Breast epithelium (tissue), 3 donors: ENCODE data around the gene RUBCN.
"Not testable (repeated sequence)": the region's sequence is repeated elsewhere in the genome, so short reads cannot be mapped to it uniquely, and the experiment has no call there.

Source experiments
- POLR2A ChIP-seq: fragments of 450-650 bp; IDR thresholded peaks from one replicate; pipeline ENCODE4 v1.6.1; 2016; ENCODE audit warnings: antibody characterized with exemption, mild to moderate bottlenecking, moderate library complexity
- TF ChIP-seq, protein P1 (sequence below), 3 donors: fragments of 450-650 bp; IDR thresholded peaks; one replicate each; pipeline ENCODE4 v1.5.1; 2016 to 2017; ENCODE audit warnings: antibody characterized with exemption in 3 of 3, mild to moderate bottlenecking in 3 of 3, moderate library complexity in 3 of 3

DNA sequence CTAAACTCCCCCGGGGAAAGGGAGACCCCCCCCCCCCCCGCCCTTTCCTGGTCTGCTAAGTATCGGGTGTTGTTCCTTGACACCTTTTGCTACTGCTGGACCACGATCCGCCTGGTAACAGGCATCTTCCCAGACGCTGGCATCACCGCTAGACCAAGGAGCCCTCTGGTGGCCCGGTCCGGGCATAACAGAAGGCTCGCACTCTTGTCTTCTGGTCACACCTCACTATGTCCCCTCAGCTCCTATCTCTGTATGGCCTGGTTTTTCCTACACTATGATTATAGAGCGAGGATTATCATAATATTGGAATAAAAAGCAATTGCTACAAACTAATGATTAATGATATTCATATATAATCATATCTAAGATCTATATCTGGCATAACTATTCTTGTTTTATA is 104.7 kb downstream of the RUBCN start:
- TF ChIP-seq POLR2A, result not testable (repeated sequence)
- TF ChIP-seq, protein P1, sequence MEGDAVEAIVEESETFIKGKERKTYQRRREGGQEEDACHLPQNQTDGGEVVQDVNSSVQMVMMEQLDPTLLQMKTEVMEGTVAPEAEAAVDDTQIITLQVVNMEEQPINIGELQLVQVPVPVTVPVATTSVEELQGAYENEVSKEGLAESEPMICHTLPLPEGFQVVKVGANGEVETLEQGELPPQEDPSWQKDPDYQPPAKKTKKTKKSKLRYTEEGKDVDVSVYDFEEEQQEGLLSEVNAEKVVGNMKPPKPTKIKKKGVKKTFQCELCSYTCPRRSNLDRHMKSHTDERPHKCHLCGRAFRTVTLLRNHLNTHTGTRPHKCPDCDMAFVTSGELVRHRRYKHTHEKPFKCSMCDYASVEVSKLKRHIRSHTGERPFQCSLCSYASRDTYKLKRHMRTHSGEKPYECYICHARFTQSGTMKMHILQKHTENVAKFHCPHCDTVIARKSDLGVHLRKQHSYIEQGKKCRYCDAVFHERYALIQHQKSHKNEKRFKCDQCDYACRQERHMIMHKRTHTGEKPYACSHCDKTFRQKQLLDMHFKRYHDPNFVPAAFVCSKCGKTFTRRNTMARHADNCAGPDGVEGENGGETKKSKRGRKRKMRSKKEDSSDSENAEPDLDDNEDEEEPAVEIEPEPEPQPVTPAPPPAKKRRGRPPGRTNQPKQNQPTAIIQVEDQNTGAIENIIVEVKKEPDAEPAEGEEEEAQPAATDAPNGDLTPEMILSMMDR (IDR thresholded peaks at IDR 0.05), result peak in 1 of 3 donors; percentile 30
